Measurements from ENCODE around the gene EIF4H.

- TF ChIP-seq POLR2A (IDR thresholded peaks at IDR 0.05) (no peak), CTCF (IDR thresholded peaks at IDR 0.05) (no peak)
Observed at GRCh38 chr7:74230446-74231231, 56.5 kb downstream of the EIF4H start.
